Femur (tissue), 1 donor: Measurements from ENCODE around the gene CARNS1.
"Not testable (repeated sequence)": the region's sequence is repeated elsewhere in the genome, so short reads cannot be mapped to it uniquely, and the experiment has no call there.

Experiments used
- DNase-seq: peaks from one replicate; pipeline ENCODE4 v3.0.0-alpha.2; 2017

Gene CARNS1

GRCh38 chr11:67411785-67412152 lies 3.7 kb upstream of the CARNS1 start:
- DNase-seq = no peak

- no peak for DNase-seq
Measured at GRCh38 chr11:67412495-67413179, 2.8 kb upstream of the CARNS1 start.

- DNase-seq = no peak
Measured at GRCh38 chr11:67413266-67413849, 2.1 kb upstream of the CARNS1 start.

DNA sequence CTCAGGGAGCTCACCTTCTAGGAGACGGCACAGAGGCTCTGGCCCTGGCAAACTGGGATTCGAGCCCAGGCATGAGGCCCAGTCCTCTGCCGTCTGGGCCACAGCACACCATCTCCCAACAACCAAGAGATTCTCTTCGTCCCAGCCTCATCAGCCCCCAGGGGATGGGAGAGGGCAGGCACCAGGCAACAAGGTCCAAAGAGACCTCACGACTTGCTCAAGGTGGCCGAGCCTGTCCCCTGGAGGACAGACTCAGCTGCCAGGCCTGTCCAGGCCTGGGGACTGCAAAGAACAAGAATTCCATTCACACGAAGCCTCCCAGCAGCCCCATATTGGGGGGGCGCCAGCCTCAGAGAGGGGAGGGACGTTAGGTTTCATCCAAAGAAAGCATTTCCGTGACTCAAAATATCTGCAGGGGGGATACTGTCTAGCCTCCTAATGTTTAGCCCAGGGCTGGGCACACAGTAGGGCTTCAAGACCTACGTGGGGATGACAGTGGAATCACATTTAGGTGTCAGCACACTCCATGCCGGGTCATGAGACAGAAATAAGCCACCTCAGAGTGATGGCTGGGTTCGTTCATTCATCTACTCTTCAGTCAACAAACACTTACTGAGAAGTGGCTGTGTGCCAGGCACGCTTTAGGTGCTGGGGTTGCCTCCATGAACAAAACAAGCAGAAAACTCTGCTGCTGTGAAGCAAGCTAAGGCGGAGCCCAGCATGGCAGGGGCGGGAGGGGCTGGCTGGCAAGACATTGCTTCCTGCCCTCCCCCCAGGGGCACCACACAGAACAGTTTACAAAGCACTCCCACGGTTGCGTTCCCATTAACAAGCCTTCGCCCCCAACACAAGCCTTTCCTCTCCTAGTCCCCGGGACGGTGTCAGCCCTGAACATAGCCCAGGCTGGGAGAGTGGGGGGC lies 1.2 kb downstream of the CARNS1 start:
- DNase-seq = peak; percentile 60

DNA sequence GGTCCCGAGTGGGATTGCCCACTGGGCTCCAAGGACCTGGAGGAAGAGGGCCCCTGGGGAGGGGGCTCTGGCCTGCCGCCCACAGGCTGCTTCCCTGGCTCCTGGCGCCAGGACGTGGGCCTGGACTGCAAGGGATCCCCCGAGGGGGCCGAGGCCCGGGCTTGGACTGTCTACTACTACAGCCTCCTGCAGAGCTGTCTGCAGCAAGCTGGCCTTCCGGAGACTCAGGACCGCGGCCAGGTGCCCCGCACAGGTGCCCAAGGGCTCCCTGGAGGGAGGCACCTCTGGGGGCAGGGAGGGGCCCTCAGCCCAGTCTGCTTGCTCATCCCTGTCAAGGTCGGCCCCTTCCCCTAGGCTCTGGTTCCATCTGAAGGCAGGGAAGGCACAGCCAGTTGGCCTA lies 1.9 kb downstream of the CARNS1 start:
- no peak for DNase-seq

DNA sequence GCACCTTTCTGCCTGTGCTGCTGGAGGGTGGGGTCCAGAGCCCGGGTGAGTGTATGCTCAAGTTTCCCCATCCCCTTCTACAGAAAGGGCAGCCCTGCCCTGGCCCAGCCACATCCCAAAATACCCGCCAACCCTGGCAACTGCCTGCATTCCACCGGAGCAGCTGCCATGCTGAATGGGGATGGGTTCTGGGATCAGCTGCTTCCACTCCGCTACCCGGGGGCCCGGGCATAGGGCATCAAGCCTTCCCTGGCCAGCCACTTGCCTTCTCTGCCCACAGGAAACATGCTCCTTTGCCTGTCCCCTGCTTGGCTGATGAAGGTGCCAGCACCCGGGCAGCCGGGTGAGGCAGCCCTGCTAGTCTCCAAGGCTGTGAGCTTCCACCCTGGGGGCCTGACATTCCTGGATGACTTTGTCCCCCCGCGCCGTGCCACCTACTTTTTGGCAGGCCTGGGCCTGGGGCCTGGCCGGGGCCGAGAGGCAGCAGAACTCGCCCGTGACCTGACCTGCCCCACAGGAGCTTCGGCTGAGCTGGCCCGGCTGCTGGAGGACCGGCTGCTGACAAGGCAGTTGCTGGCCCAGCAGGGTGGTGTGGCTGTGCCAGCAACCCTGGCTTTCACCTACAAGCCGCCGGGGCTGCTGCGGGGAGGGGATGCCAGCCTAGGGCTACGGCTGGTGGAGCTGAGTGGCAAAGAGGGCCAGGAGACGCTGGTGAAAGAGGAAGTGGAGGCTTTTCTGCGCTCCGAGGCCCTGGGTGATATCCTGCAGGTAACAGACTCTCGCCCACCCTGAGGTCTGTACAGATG lies 3.2 kb downstream of the CARNS1 start:
- peak; percentile 85 for DNase-seq

DNA sequence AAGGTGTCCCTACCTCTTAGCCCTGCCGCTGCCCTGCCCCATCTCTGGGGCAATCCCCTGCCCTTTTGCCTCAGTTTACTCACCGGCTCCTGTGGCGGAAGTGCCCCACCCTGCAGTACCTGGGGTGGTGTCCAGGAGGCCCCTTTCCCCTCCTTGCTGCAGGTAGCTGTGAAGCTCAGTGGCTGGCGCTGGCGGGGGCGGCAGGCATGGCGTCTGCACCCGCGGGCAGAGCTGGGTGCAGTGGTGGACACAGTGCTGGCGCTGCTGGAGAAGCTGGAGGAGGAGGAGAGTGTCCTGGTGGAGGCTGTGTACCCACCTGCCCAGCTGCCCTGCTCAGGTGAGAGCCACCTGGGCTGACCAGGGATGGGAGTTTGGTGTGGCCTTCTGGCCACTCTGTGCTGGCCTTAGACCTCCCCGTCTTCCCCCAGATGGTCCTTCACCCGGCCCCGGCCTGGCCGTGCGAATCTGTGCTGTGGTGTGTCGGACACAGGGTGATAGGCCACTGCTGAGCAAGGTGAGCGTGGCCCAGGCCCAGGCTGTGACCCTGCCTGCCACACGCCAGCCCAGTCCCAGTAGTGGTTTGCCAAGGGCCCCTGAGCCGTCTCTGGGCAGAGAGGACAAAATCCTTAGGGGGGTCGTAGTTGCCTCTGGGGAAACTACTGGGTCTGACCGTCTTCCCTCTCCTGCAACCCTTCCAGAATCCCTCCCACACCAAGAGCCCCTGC lies 4.0 kb downstream of the CARNS1 start:
- no peak for DNase-seq

GRCh38 chr11:67420147-67420645 lies 4.7 kb downstream of the CARNS1 start:
- no peak for DNase-seq

GRCh38 chr11:67420646-67421429 lies 5.4 kb downstream of the CARNS1 start:
- peak; percentile 97 for DNase-seq

GRCh38 chr11:67421430-67422031 lies 6.1 kb downstream of the CARNS1 start:
- no peak for DNase-seq

- no peak for DNase-seq
Measured at GRCh38 chr11:67422891-67423290, 7.4 kb downstream of the CARNS1 start.

- DNase-seq = no peak
Measured at GRCh38 chr11:67423466-67423865, 8.0 kb downstream of the CARNS1 start.

- DNase-seq = no peak
Measured at GRCh38 chr11:67423891-67424613, 8.6 kb downstream of the CARNS1 start.

DNA sequence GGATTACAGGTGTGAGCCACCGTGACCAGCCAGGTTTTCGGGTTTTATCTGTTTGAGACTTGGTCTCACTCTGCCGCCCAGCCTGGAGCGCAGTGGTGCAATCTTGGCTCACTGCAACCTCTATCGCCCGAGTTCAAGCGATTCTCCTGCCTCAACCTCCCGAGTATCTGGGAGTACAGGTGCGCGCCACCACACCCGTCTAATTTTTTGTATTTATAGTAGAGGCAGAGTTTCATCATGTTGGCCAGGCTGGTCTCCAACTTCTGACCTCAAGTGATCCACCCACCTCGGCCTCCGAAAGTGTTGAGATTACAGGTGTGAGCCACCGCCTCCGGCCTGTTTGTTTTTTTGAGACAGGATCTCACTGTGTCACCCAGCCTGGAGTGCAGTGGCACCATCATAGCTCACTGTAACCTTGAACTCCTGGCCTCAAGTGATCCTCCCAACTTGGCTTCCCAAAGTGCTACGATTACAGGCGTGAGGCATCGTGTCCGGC lies 11.9 kb downstream of the CARNS1 start:
- not testable (repeated sequence) for DNase-seq

- peak; percentile 99 for DNase-seq
Measured at GRCh38 chr11:67428052-67429001, 12.8 kb downstream of the CARNS1 start, which contains the start of gene RPS6KB2. TSS of gene RPS6KB2 (plus strand) at chr11:67428494. CDS start at chr11:67428546, 52 bp downstream.

GRCh38 chr11:67429038-67429668 lies 13.7 kb downstream of the CARNS1 start:
- no peak for DNase-seq

DNA sequence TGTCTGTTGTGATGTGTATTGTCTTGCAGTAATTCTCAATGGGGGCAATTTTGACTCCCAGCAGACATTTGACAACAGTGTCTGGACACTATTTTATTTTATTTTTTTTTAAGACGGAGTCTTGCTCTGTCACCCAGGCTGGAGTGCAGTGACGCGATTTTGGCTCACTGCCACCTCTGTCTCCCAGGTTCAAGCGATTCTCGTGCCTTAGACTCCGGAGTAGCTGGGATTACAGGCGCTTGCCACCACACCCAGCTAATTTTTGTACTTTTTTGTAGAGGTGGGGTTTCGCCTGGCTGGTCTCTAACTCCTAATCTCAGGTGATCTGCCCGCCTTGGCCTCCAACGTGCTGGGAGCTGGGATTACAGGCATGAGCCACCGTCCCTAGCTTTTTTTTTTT lies 14.2 kb downstream of the CARNS1 start:
- no peak for DNase-seq
